Activated CD8-positive, alpha-beta T cell treated with anti-CD3 and anti-CD28 coated beads for 36 hours (primary cell): Measurements from ENCODE around the gene EEPD1. TPM values are rescaled to one million over a fixed set of nuclear protein-coding genes. Genes with fewer than 3 reads are reported as not detected.

Experiments
- ATAC-seq: fragments of 200-7000 bp; cut with Tn5 transposase; one replicate; pipeline ENCODE4 v1.10.0; 2021; ENCODE audit warnings: mild to moderate bottlenecking, moderate library complexity
- CTCF ChIA-PET: fragments of 350-600 bp; sonication (Branson Sonifier 250); formaldehyde crosslinking; loops from one replicate; lab custom pipeline; 2021; ENCODE audit warnings: antibody characterized with exemption; lab: Charles Lee
- POLR2A ChIA-PET: fragments of 350-600 bp; sonication (Branson Sonifier 250); formaldehyde crosslinking; loops from one replicate; lab custom pipeline; 2021; ENCODE audit warnings: antibody characterized with exemption; lab: Charles Lee
- DNase-seq: peaks from one replicate; pipeline ENCODE4 v3.0.0-alpha.2; 2020
- H3K27ac Mint-ChIP-seq: one replicate; pipeline ENCODE4 v1.8.0; 2021; ENCODE audit warnings: mild to moderate bottlenecking, mixed read lengths
- H3K27me3 Mint-ChIP-seq: one replicate; pipeline ENCODE4 v1.8.0; 2021; ENCODE audit warnings: mixed read lengths
- H3K36me3 Mint-ChIP-seq: one replicate; pipeline ENCODE4 v1.8.0; 2021; ENCODE audit warnings: low read depth, mixed read lengths
- H3K4me1 Mint-ChIP-seq: one replicate; pipeline ENCODE4 v1.8.0; 2021; ENCODE audit warnings: low read depth, mixed read lengths
- H3K4me3 Mint-ChIP-seq: one replicate; pipeline ENCODE4 v1.8.0; 2021; ENCODE audit warnings: mild to moderate bottlenecking, moderate library complexity, mixed read lengths
- H3K9me3 Mint-ChIP-seq: one replicate; pipeline ENCODE4 v1.8.0; 2021; ENCODE audit warnings: mixed read lengths
- intact Hi-C: fragments of 100-400 bp; cut with micrococcal nuclease; formaldehyde crosslinking; loops from one replicate; pipeline ENCODE4 v1.10.0; 2022
- total RNA-seq, 2 experiments: library from RNA; stranded (reverse); gene quantifications; one replicate each; pipeline ENCODE4 v1.2.3, GENCODE V29; 2021
- TF ChIP-seq, protein P1 (sequence below): fragments of 200-600 bp; IDR thresholded peaks from one replicate; pipeline ENCODE4 v1.8.0; 2022; ENCODE audit warnings: antibody characterized with exemption, mild to moderate bottlenecking

Gene EEPD1
- total RNA-seq, 2 experiments from 2014 or later: 0.76 to 0.90 TPM

DNA sequence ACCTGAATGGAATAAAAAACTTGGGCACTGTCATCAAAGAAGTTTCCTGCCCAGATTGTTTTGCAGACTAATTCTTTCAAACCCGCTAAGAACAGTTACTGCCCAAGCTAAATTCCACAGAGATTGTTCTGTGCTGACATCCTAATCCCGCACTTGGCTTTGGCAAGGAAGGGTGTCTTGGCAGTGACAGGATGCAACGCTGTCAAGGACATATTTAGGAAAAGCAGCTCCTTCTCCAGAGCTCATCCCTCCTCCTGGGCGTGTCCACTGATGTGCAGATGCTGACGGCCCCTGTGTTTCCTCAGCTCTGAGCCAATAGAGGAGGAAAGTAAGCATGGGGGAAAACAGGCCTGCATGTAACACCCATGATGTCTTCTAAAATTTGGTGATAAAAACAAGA is 74.2 kb downstream of the EEPD1 start:
- H3K4me3 Mint-ChIP-seq: no peak overlapping the region
- no peaks in the 10 kb centered on the region for H3K36me3 Mint-ChIP-seq
- ChIA-PET CTCF (no interaction called here), POLR2A (no interaction called here)
- ATAC-seq (no peak), DNase-seq (no peak)
- no peaks in the 10 kb centered on the region for H3K9me3 Mint-ChIP-seq
- TF ChIP-seq, protein P1, sequence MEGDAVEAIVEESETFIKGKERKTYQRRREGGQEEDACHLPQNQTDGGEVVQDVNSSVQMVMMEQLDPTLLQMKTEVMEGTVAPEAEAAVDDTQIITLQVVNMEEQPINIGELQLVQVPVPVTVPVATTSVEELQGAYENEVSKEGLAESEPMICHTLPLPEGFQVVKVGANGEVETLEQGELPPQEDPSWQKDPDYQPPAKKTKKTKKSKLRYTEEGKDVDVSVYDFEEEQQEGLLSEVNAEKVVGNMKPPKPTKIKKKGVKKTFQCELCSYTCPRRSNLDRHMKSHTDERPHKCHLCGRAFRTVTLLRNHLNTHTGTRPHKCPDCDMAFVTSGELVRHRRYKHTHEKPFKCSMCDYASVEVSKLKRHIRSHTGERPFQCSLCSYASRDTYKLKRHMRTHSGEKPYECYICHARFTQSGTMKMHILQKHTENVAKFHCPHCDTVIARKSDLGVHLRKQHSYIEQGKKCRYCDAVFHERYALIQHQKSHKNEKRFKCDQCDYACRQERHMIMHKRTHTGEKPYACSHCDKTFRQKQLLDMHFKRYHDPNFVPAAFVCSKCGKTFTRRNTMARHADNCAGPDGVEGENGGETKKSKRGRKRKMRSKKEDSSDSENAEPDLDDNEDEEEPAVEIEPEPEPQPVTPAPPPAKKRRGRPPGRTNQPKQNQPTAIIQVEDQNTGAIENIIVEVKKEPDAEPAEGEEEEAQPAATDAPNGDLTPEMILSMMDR: no peak
- intact Hi-C loops: no loop called here
- no peaks in the 10 kb centered on the region for H3K4me1 Mint-ChIP-seq
- no peak overlapping the region for H3K27ac Mint-ChIP-seq
- no peaks in the 10 kb centered on the region for H3K27me3 Mint-ChIP-seq

DNA sequence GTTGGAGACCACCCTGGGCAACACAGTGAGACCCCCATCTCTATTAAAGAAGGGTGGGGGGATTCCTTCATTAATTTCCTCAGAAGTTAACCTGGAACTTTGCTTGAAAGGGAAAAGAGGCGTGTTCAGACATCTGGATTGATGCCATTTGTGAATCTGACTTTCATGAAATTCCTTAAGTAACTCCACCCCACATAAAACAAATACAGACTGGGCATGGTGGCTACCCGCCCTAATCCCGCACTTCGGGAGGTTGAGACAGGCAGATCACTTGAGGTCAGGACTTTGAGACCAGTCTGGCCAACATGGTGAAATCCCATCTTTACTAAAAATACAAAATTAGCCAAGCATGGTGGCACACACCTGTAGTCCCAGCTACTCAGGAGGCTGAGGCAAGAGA is 75.0 kb downstream of the EEPD1 start:
- no peaks in the 10 kb centered on the region for H3K4me1 Mint-ChIP-seq
- ChIA-PET CTCF (no interaction called here), POLR2A (no interaction called here)
- H3K27me3 Mint-ChIP-seq: no peaks in the 10 kb centered on the region
- intact Hi-C loops: no loop called here
- DNase-seq: no peak
- no peaks in the 10 kb centered on the region for H3K36me3 Mint-ChIP-seq
- no peak overlapping the region for H3K4me3 Mint-ChIP-seq
- no peaks in the 10 kb centered on the region for H3K9me3 Mint-ChIP-seq
- no peak overlapping the region for H3K27ac Mint-ChIP-seq
- TF ChIP-seq, protein P1: no peak
- no peak for ATAC-seq

DNA sequence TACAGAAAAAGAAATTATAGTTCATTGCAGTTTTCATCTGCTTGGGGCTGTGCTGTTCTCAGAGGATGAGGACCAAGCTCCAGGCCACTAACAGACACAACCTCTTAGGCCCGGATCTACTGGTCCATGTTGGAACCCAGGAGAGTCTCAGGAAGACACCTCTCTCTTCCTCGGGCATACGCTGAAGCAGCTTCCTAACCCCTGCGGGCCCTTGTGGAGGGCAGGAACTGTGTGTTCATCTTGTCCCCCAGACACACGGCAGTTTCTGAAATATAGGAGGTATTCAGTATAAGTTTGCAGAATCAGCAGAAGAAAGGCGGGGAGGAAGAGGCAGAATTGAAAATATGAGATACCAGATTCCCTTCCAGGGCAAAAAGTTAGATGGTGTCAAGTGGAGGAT is 78.4 kb downstream of the EEPD1 start:
- TF ChIP-seq, protein P1: no peak
- ChIA-PET POLR2A (no interaction called here), CTCF (no interaction called here)
- H3K4me3 Mint-ChIP-seq: no peak overlapping the region
- no peaks in the 10 kb centered on the region for H3K27me3 Mint-ChIP-seq
- no peaks in the 10 kb centered on the region for H3K4me1 Mint-ChIP-seq
- H3K9me3 Mint-ChIP-seq: no peaks in the 10 kb centered on the region
- no peaks in the 10 kb centered on the region for H3K36me3 Mint-ChIP-seq
- no peak for ATAC-seq
- intact Hi-C loops: no loop called here
- H3K27ac Mint-ChIP-seq: no peak overlapping the region
- no peak for DNase-seq

DNA sequence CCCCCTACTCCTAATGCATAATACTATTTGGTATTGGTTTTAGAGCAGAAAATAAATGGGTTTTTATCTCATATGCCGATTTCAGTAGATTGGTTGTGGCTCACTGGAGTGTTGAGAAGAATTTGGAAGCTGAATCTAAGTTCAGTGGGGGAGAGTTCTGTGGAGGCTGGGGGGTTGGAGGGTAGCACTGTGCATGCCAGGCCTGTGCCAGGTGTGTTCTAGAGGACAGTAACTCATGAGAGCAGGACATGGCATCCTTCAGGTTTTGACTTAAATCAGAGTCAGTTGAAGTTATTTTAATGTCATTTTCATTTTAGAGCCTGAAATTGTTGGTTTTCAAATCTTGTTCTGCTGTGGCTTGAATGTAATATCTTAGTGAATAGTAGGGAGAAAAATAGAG is 79.5 kb downstream of the EEPD1 start:
- intact Hi-C loops: no loop called here
- TF ChIP-seq, protein P1: no peak
- H3K36me3 Mint-ChIP-seq: no peaks in the 10 kb centered on the region
- CTCF ChIA-PET: interaction anchor here (1.0 to 1.6 kb wide), 3 partner anchors 212 to 257 kb away, joined by 3 read pairs; no protein-coding TSS in a partner anchor
- DNase-seq: no peak
- no peak overlapping the region for H3K27ac Mint-ChIP-seq
- H3K9me3 Mint-ChIP-seq: no peaks in the 10 kb centered on the region
- no peaks in the 10 kb centered on the region for H3K4me1 Mint-ChIP-seq
- H3K27me3 Mint-ChIP-seq: no peaks in the 10 kb centered on the region
- POLR2A ChIA-PET: interaction anchor here (1.0 kb wide), 1 partner anchor 55 kb away, joined by 3 read pairs; no protein-coding TSS in a partner anchor
- no peak overlapping the region for H3K4me3 Mint-ChIP-seq
- ATAC-seq: no peak

DNA sequence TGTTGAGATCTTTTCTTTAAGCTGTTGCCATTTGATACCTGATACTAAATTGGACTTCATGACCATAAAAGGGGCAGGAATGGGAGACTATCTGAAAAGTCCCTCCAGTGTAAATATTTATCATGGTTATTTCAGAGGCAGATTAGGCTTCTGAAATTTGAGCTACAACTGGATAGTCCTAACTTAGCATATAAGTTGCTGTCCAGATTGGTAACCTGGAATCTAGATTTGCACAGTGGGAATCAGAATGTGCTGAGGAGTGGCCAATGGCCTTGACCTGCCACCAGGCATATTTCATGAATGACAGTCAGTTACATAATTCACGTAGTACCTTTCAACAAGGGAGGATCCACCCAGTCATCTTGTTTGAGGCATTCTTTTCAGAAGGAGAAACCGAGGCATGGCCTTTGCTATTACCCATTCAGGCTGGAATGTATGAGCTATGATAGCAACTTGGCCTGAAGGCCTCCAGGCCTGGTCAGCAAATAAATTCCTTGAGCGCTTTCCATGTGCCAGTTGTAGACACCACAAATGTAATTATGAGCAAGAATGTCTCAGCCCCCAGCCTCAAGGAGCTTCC is 80.0 kb downstream of the EEPD1 start:
- DNase-seq (no peak), ATAC-seq (no peak)
- intact Hi-C loops: no loop called here
- H3K36me3 Mint-ChIP-seq: no peaks in the 10 kb centered on the region
- no peaks in the 10 kb centered on the region for H3K27me3 Mint-ChIP-seq
- TF ChIP-seq, protein P1: no peak
- POLR2A ChIA-PET: interaction anchor here (1.0 kb wide), 1 partner anchor 55 kb away, joined by 3 read pairs; no protein-coding TSS in a partner anchor
- no peak overlapping the region for H3K27ac Mint-ChIP-seq
- no peaks in the 10 kb centered on the region for H3K9me3 Mint-ChIP-seq
- CTCF ChIA-PET: interaction anchor here (1.0 to 1.6 kb wide), 3 partner anchors 212 to 257 kb away, joined by 3 read pairs; no protein-coding TSS in a partner anchor
- H3K4me1 Mint-ChIP-seq: no peaks in the 10 kb centered on the region
- no peak overlapping the region for H3K4me3 Mint-ChIP-seq
